SKM-1 treated with dmso at 0.1 percent for 144 hours (cell line): ENCODE measurements around the gene TIMM22.
"Not testable (repeated sequence)": the region's sequence is repeated elsewhere in the genome, so short reads cannot be mapped to it uniquely, and the experiment has no call there.

Experiments used
- DNase-seq: peaks from one replicate; lab custom pipeline; 2025; ENCODE audit not compliant: unreplicated experiment; lab: John Stamatoyannopoulos, UW

TIMM22 gene

DNA sequence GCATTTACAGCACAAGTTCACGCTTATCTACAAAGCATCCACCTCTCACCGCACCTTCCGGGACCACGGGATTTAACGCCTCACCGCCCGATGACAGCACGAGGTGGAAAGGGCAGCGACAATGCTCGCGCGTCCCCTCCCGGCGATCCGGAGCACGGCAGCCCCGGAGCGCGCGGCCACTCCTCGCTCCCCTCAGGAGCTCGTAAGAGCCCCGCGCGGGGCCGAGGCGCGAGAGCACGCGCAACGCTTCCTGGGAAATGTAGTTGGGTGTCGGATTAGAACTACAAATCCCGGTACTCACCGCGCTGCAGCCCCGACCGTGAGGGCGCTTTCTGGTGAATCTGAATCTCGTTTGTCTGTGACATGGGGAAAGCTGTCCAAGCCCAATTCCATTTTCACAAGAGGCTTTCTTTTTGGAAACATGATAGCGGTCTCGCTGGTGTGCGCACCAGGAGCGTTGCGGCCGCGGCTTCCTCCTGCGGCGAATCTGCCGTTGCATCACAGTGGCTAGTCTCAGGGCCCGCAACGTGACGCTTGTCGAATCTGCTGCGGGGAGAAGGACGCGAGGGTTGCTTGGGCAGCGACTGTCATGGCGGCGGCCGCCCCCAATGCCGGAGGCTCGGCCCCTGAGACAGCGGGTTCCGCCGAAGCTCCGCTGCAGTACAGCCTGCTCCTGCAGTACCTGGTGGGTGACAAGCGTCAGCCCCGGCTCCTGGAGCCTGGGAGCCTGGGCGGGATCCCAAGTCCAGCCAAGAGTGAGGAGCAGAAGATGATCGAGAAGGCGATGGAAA lies at the start of gene TIMM22:
TIMM22 (plus strand) TSS at position 576 of the 791 bp plus-strand sequence; CDS start at position 590, 14 bp downstream.
- DNase-seq = peak; percentile 78

DNA sequence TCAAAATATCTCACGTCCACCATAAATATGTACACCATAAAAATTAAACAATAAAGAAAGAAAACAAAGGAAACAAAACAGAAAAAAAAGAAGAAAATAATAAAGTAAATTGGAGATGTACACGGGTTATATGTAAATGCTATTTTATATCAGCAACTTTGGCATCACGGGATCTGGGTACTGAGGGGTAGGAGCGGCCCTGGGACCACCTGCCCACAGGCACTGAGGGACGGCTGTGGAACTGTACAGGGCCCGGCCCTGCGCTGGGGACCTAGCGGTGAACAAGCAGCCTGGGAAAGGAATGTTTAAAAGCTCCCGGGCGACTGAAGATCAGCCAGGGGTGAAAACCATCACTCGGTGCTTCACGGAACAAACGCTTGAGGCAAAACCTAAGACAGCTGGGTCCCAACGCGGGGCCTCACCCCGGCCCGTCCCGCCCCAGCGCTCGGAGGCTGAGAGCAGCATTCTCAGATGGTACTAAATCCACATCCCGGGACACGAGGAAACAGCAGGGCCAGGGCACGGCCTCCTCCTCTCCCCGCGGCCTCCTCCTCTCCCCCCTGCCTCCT lies 48.6 kb upstream of the TIMM22 start:
- no peak for DNase-seq

DNA sequence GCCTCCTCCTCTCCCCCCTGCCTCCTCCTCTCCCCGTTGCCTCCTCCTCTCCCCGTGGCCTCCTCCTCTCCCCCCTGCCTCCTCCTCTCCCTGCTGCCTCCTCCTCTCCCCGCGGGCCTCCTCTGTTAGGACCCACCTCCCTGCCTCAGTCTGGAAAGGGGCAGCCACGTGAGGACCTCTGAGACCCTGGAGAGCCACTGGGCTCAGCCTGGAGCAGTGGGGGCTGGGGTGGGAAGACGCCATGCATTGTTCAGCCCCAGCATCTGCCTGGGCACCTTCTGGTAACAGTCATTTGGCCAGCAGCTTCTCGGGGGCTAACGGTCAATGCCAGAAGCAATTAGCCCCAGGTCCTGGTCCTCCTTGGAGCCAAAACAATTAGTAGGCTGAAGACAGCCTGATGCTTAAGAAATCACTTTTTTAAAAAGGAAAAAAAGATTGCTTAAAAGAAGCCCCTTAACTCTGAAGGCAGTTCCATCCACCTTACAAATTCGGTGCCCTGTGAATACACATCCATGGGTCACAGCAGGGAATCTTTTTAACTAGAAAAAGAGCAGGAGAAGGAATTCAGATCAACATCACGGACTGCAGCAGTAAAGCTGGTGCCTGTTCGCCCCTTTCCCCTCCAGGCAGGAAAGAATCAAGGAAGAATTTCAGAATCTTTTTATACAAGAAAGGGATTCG lies 47.2 kb upstream of the TIMM22 start:
- no peak for DNase-seq

DNA sequence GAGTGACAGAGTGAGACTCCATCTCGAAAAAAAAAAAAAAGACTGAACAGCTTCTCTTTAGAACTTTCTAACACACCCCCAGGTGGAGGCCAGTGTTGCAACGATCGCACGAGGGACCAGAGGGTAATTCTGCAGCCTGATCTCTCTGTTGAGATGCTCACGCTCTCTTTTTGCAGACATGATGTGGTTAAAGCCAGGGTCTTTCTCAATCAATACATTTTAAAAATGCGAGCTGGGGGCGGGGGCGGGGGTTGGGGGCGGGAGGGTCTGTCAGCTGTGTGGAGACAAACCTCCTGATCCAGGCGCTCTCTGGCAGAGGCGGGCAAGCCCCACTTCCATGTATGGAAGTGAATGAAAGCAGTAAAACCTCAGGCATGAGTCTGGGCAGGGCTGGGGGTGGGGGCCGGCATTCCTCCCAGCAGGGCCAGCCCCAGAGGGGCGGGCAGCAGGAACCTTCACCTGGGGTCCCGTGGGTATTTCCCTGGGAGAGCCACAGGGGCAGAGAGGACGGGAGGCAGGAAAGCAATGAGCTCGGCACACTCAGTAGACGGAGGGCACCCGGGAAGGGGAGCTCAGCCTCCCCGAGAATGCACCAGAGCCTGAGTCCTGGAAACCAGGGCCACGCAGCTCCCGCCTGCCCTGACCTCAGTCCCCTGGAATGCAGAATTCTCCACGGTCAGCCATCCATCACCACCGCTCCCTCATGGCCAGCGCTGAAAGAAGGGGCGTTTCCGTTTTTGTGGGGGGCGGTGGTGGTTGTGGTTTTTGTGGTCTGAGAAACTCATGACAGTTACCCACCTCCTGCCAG lies 45.4 kb upstream of the TIMM22 start:
- DNase-seq = no peak

DNA sequence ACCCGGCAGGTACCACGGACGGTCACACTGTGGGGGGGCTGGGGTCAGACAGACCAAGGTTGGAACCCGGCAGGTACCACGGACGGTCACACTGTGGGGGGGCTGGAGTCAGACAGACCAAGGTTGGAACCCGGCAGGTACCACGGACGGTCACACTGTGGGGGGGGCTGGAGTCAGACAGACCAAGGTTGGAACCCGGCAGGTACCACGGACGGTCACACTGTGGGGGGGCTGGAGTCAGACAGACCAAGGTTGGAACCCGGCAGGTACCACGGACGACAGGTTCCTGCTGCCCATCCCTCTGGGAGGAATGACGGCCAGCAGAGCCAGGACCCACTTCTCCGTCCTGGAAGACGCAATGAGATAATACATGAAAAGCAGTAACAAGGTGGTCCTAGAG lies 44.3 kb upstream of the TIMM22 start:
- not testable (repeated sequence) for DNase-seq

DNA sequence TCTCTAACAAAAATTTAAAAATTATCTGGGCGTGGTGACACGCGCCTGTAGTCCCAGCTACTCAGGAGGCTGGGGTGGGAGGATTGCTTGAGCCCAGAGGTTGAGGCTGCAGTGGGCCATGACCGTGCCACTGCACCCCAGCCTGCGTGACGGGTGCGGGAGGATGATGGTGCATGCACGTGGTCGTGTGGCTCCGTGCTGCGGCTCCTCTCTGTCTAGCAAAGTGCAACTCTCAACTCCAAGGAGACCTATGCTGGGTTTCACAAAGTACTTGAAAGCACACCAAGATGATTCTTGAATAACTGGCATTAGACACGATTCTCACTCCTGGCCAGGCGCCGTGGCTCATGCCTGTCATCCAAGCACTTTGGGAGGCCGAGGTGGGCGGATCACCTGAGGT lies 43.2 kb upstream of the TIMM22 start:
- no peak for DNase-seq

DNA sequence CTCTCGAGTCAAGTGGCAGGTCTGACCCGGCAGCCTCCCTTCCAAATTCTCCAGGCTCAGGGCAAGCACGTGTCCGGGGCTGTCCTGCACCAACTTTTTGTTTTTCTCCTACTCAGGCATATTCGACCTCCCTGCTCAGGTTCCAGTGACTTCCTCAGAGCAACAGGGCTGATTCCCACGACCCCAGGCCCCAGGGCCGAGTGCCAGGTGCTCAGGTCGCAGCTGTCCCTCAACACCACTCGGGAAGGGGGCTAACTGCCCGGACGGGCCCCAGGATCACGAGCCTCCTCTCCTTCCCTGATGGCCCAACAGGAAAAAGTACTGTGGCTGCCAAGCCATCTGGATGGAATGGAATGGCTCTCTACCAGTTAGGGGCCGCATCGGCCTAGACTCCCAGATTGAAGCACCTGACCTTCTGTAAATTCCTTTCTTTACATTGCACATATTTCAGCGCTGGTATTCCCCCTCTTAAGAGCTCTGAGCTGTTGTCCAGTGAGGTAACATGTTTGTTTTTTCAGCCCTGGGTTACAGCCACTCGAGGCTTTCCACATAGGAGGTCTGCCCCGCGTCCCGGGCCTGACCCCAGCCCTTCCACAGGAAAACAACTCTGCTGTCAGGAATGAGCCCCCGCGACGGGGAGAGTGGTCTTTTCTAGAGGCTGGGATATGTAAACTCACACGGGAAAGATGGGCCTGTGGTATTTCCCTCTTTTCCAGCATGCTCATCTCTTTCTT lies 42.3 kb upstream of the TIMM22 start:
- no peak for DNase-seq

DNA sequence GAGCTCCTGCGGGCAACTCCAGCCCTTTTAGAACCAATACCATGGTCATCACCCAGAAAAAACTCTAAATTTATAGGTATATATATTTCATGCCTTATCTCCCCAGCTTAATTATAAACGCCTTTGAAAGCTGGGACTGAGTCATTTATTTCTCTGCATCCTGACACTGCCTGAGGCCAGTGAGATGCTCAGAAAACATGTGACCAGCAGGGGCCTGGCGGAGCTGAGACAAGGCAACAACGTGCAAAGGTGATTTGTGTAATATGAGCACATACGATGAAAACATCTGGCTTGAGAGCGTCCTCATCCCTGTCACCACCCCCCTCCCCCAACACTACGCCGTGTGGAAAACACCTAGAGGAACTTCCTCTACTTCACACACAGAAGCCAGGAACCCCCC lies 40.0 kb upstream of the TIMM22 start:
- no peak for DNase-seq

DNA sequence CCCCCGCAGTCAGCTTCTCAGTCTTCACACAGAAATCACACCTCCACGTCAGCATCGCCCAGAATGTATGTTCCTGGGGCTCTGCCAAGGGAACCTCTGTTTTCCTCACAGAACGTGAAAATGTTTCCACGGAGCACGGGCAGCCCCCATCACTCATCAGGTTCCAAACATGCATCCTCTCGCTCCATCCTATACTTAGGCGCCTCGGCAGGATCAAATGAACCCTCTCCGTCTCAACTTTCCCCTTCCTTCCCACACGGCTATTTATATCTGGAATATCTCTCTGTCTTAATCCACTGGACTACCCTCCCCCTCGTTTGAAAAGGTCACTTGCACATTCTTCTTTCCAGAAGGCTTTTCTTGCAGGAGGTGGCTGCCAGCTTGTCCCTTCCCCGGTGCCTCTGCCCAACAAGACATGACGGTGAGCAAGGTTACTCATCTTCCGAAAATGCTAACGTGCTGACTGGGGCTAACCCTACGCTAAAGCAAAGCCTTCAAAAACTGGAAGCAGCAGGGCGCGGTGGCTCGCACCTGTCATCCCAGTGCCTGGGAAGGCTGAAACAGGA lies 39.0 kb upstream of the TIMM22 start:
- DNase-seq = no peak

DNA sequence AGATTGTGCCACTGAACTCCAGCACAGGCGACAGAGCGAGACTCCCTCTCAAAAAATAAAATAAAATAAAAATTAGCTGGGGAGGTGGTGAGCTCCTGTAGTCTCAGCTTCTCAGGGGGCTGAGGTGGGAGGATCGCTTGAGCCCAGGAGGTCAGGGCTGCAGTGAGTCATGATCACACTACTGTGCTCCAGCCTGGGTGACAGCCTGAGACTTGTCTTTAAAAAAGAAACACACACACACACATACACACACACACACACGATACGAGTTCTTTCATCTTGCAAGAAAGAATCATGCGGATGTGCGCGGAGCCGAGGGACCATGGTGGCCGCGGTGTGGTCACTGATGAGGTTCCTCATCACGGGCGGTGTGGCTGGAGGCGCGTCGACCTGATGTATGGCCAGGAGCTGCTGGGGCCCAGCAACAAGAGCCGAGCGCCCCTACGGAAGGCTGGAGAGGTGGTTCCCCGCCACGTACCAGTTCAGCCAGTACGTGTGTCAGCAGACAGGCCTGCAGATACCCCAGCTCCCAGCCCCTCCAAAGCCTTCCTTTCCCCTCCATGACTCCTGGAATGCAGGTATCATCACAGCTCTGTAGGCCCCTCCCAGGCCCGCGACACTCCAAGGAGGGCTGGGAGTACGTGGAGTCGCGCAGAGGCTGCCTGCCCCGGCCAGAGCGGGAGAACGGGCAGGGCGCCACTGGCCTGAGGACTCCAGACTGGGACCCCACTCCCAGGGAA lies 38.0 kb upstream of the TIMM22 start:
- no peak for DNase-seq

DNA sequence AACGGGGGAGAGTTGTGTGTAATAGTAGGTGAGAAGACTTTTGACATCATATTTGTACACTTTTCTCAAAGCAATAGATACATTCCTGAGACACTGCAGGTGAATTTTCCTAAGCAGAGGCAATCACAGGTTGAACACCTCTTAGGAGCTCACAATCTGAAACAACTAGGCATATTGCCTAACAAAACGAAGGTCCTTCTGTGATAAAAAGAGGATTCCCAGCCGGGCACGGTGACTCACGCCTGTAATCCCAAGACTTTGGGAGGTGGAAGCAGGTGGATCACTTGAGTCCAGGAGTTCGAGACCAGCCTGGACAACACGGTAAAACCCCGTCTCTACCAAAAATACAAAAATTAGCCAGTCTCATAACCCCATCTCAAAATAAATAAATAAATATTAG lies 34.8 kb upstream of the TIMM22 start:
- DNase-seq = no peak

DNA sequence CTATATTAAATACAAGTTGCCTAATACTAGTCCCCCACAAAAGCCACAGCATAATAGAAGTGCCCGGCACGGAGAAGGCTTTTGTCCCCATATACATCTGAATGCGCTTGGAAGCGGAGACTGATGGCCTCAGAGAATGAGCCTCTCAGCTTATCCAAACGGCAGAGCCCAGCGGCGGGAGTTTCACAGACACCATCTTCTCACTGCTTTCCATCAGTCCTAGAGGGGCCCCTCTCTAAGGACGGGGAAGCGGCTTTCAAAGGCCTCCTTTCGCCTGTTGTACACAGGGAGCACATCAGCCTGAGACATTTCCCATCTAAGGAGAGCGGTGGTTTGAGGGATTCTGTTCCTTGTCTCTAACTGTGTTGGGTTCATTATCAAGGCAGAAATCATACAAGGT lies 34.3 kb upstream of the TIMM22 start:
- DNase-seq = no peak

DNA sequence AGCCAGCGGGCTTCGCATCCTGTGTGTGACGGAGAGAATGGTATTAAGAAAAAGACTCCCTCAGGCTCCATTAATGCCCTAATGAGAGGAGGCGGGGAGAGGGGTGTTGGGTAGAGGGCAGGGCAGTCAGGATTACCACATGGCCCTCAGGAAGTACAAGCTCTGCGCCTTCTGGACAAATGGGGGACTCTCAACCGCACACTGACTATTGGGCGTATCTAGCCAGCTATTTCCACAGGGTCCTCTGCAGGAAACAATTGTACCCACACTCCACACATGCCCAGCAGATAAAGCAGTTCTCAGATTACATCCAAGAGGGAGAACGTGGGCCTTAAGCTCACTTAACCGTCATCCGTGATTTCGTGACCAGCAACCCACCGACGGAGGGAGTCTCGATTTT lies 32.1 kb upstream of the TIMM22 start:
- no peak for DNase-seq

DNA sequence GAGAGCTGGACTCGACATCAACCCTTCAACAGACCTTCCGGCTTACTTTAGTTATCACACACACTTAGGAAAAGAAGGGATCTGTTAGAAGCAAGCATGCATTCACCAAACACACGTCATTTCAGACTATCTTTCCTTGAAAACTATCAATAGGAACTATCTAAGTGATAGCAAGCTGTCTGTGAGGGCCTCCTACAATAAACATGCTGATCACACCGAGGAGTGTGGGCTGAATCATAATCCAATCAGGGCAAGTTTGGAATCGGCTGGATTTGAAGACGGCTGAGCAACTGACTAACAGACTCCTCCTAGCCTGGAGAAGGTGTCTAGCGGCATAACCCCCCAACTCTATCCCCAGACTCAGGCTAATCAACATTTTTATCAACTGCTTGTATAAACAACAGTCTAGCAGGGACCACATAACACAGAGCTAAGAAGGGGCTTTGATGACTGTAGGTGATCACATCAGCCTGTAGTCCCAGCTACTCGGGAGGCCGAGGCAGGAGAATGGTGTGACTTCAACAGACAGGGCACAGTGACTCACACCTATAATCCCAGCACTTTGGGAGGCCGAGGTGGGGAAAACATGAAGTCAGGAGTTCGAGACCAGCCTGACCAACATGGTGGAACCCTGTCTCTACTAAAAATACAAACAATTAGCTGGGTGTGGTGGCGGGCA lies 31.5 kb upstream of the TIMM22 start:
- no peak for DNase-seq

DNA sequence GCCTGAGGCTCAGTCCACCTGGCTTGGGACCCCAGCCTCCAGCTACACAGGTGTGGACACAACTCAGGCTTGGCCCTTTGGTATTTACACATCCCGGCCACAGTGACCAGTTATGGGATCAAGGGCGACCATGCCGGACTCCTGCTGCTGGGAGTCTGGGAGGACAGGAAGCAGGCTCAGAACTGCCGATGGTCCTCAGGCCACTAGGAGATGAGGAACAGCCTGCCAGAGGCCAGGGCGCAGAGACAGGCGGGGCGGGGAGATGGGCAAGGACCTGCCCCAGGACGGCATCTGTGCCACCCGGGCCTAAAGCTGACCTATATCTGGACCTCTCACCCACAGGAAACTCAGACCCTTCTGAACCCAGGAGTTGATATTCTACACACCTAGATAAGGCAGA lies 29.8 kb upstream of the TIMM22 start:
- no peak for DNase-seq

DNA sequence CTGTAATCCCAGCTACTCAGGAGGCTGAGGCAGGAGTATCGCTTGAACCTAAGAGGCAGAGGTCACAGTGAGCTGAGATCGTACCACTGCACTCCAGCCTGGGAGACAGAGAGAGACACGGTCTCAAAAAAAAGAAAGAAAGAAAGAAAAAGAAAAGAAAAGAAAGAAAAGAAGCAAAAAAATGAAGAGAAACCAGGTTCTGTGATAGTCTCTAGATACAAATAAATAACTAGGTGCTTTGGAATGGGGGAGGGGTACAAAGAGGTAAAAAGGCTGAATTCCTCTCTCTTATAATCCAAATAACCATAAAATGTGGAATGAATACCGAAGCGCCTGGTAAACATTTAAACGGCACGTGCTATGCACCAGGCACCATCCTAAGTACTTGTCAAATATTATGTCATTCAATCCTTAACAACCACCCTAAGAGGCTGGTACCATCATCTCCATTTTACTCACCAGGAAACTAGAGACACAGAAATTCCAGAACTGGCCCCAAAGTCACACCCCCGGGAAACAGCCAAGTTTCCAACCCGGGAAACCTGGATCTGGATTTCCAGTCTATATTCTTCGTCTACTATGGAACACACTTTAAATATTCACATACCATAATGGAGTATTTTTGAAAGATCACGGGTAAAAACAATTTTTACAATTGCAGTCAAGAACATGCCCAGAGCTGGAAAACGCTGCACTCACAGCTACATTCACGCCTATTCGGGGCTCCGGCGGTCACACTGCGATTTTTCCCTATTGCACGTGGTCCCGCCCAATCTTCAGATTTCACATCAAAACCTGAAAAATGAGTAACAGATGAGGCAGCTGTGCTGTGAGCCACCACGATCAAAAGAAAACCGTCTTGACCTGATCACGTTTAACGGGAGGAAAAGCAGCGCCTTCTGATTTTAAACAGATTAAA lies 27.9 kb upstream of the TIMM22 start:
- no peak for DNase-seq

DNA sequence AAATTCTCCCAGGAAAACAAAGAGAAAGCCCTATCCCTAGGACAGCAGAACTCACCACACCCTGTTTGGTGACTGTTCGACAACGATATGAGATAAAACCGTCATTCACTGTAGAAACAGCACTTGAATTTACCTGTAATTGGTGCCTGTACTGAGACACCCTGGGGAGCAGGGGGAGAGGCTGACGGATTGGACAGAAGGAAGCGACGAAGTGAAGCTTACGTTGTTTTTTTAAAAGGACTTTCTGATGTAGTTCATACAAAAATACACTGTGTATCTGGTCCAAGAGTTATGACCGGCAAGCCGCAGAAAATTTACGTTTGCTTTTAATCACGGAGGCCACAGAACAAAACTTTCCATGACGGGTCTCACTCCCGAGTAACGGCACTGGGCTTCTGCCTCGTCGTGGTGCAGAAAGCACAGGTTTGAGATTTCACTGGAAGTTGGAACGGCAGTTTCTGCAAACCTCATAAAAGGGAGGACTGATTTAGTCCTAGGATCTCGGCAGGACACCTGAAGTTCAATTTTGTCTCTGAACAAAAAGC lies 27.0 kb upstream of the TIMM22 start:
- no peak for DNase-seq

DNA sequence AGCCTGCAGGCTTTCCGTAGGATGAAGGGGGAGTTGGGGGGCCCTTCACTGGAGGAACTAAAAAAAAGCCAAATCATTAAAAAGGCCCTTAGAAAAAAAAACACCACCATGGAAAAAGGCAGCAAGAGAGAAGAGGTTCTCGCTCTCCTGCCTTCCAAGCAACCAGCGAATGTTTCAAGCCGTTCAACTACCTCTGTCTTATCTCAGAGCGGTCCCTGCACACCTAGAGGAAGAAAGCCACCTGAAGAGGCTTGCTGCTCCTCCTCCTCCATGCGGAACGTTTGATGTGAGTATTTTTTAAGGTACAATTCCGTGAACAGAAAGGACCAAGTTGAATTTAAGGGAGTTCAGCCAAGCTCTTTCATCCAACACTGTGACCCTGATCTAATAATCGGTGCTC lies 26.6 kb upstream of the TIMM22 start:
- no peak for DNase-seq
